GM12873 (cell line): ENCODE results near the gene HBEGF.

Experiments
- TF ChIP-seq, protein P1 (sequence below): IDR thresholded peaks from 2 replicates; pipeline ENCODE4 v1.5.1; 2012; ENCODE audit warnings: low read depth, mild to moderate bottlenecking, moderate library complexity, low read length, control low read depth; ENCODE audit not compliant: insufficient read depth; ENCODE audit errors: missing control alignments

The HBEGF gene

DNA sequence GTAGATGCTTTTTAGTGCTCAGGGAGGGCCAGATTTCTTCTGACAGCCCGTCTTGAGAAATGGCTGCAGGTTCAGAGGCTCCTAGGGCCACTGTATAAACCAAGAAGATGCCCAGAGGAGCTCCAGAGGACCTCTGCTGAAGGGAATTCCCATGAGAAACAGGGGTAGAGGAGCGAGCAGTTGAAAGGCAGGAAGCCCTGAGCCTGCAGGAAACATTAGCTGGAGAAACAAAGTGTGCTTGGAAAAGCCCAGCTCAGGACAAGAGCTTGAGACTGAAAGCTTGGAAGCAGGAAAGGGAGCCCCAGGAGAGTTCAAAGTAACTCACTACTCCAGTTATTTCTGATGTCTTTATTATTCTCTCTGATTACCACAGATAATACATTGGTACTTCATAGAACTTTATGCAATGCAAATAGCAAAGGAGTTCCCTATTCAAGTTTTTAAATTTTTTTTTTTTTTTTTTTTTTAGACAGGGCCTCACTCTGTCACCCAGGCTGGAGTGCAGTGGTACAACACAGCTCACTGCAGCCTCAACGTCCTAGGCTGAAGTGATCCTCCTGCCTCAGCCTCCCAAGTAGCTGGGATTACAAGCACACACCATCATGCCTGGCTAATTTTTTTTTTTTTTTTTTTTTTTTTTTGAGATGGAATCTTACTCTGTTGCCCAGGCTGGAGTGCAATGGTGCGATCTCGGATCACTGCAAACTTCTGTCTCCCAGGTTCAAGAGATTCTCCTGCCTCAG is 16.5 kb downstream of the HBEGF start:
- TF ChIP-seq, protein P1, sequence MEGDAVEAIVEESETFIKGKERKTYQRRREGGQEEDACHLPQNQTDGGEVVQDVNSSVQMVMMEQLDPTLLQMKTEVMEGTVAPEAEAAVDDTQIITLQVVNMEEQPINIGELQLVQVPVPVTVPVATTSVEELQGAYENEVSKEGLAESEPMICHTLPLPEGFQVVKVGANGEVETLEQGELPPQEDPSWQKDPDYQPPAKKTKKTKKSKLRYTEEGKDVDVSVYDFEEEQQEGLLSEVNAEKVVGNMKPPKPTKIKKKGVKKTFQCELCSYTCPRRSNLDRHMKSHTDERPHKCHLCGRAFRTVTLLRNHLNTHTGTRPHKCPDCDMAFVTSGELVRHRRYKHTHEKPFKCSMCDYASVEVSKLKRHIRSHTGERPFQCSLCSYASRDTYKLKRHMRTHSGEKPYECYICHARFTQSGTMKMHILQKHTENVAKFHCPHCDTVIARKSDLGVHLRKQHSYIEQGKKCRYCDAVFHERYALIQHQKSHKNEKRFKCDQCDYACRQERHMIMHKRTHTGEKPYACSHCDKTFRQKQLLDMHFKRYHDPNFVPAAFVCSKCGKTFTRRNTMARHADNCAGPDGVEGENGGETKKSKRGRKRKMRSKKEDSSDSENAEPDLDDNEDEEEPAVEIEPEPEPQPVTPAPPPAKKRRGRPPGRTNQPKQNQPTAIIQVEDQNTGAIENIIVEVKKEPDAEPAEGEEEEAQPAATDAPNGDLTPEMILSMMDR, result no peak

DNA sequence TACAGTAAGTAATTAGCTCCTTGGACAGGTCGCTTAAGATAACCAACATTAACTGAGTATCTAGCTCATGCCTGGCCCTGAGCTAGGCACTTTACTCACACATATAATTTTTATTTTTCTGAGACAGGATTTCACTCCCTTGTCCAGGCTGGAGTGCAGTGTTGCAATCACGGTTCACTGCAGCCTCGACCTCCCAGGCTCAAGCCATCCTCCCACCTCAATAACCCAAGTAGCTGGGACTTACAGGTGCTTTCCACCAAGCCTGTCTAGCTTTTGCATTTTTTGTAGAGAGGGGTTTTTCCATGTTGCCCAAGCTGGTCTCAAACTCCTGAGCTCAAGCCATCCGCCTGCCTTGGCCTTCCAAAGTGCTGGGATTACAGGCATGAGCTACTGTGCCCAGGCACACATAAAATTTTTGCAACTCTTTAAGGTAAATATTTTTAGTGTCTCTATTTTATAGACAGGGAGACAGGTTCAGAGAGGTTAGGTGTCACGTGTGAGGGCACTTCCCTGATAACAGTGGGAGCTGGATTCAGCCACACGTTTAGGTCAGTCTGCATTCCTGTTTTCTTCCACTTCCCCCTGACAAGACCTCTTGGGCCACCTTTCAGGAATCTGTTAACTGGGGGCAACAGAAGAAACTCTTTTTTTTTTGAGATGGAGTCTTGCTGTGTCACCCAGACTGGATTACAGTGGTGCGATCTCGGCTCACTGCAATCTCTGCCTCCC is 18.2 kb downstream of the HBEGF start:
- TF ChIP-seq, protein P1, result no peak

DNA sequence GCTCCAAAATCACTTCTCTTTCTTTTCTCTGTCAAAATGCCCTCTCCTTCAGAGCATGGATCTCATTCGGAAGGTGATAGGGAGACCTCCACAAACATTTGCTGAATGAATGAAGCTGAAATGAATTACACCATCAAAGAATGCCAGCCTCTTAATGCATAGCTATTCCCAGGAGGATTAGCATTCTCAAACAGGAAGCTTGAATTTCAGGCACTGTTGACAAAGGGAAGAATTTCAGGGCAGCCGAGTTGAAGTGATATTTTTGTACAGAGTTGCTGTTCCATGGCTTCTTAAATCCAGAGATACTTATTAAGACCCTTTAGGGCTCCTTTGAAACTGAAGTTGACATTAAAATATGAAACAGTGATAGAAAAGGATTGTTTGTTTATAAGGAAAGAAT is 18.8 kb downstream of the HBEGF start:
- TF ChIP-seq, protein P1, result no peak

DNA sequence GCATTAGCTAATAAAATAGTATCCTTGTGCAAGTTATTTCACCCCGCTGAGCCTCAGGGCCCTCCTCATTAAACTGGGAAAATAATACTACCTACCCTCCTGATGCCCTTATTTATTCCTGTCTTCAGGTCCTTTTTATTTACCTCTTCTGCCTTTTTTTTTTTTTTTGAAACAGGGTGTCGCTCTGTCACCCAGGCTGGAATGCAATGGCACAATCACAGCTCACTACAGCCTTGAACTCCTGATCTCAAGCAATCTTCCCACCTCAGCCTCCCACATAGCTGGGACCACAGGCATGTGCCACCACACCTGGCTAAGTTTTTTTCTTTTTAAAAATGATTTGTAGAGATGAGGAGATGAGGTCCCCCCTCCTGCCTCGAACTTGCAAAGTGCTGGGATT is 20.9 kb downstream of the HBEGF start:
- TF ChIP-seq, protein P1, result no peak

DNA sequence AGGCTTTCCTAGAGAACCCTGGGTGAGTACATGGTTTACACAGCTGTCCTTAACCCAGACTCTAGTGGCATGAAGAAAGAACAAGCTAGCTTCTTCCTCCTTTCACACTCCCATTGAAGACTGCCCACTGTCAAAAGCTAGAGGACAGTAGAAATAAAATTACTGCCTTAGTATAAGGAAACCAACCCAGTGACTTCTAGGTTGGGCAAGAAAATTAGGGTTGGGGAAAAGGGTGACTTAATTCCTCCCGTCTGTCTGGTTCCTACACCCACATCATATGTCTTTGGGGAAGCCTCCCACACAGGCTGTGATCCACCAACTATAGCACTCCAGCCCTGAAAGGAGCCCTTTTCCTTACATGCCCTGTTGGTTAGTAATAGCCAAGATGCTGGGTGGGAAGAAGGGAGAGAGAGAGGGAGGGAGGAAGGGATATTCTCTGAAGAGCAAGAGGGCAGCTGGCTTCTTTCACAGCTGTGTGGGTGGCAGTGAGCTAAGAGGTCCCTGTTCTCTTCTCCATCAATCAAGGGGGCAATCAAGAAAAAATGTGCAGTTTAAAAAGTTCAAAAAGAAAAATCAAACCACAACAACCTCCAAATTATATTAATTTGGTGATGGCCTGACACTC is 21.7 kb downstream of the HBEGF start:
- TF ChIP-seq, protein P1, result no peak

DNA sequence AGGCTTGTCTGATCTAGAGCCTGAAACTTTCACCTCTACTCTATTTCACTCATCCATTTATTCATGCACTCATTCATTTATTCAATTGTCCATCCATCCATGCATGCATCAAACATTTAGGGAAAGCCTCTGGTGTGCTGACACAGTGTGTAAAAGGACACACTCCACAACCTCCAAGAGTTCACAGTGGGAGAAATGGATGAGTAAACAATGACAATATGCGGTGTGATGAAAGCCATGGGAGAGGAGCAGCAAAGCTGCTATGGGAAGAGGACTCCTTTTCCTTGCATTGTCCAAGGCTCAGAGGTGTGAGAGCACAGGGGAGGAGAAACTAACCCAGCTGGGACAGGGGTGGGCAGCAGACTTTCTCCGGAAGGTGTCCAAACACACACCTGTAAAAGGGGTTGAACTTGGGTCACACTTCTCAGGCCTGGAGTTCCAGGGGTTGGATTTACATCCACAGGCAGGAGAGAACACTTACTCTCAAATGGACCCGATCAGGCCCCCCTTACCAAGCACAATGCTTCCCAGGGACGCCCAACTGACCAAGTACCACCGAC is 22.3 kb downstream of the HBEGF start:
- TF ChIP-seq, protein P1, result no peak
